ENCODE results near the gene FEM1A.

Gene FEM1A

GRCh38 chr19:4829001-4829712, 37.6 kb downstream of the FEM1A start:
- TF ChIP-seq YY1 (IDR thresholded peaks at IDR 0.05; ENCODE audit: low read depth) (no peak), ZBTB7A (IDR thresholded peaks at IDR 0.05; ENCODE audit: low read depth) (no peak), TAF1 (IDR thresholded peaks at IDR 0.05; ENCODE audit: low read depth) (no peak), EP300 (IDR thresholded peaks at IDR 0.05; ENCODE audit: borderline replicate concordance) (no peak), CREB1 (IDR thresholded peaks at IDR 0.05; ENCODE audit: low read depth) (no peak), TEAD4 (IDR thresholded peaks at IDR 0.05) (no peak), USF1 (IDR thresholded peaks at IDR 0.05) (no peak), CEBPB (IDR thresholded peaks at IDR 0.05) (no peak)

DNA sequence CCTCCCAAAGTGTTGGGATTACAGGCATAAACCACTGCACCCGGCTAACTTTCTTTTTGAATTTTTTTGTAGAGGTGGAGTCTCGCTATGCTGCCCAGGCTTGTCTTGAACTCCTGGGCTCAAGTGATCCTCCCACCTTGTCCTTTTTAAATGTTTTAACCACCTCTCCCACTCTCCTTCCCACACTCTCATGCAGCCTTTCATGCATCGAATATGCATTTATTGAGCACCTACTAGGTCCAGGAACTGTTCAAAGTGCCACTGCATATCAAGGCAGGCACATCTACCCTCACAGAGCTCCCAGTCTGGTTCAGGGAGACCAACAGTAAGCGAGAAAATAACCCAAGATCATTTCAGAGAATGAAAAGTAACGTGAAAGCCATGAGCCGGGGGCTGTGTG, 38.8 kb downstream of the FEM1A start:
- TF ChIP-seq YY1 (IDR thresholded peaks at IDR 0.05; ENCODE audit: low read depth): no peak
- no peak for TF ChIP-seq CREB1 (IDR thresholded peaks at IDR 0.05; ENCODE audit: low read depth)
- TF ChIP-seq, protein P1, sequence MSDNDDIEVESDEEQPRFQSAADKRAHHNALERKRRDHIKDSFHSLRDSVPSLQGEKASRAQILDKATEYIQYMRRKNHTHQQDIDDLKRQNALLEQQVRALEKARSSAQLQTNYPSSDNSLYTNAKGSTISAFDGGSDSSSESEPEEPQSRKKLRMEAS (IDR thresholded peaks at IDR 0.05): no peak
- TF ChIP-seq TEAD4 (IDR thresholded peaks at IDR 0.05): no peak
- no peak for TF ChIP-seq ZBTB7A (IDR thresholded peaks at IDR 0.05; ENCODE audit: low read depth)

DNA sequence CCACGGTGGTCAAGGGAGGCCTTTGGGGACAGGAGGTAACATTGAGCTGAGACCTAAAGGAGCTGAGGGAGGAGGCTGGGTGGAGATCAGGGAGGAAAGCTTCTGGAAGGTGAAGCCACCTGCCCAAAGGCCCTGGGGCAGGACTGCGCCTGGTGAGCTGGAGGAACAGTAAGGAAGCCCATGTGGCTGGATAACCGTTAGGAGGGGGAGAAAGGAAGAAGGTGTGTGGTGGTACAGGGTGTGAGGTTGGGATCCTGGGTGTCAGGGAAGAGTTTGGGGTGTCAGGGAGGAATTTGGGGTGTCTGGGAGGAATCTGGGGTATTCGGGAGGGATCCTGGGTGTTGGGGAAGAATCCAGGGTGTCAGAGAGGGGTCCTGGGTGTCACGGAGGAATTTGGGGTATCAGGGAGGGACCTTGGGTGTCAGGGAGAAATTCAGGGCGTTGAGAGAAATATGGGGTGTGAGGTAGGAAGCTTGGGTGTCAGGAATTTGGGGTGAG, 39.3 kb downstream of the FEM1A start:
- TF ChIP-seq NFIC (IDR thresholded peaks at IDR 0.05): no peak
- TF ChIP-seq REST (IDR thresholded peaks at IDR 0.05; ENCODE audit: low read depth): no peak
- no peak for TF ChIP-seq CEBPB (IDR thresholded peaks at IDR 0.05)

- TF ChIP-seq ZBTB7A (IDR thresholded peaks at IDR 0.05; ENCODE audit: low read depth) (peak; percentile 99), TAF1 (IDR thresholded peaks at IDR 0.05; ENCODE audit: low read depth) (peak; percentile 62), YY1 (IDR thresholded peaks at IDR 0.05; ENCODE audit: low read depth) (no peak)
- TF ChIP-seq, protein P1 (IDR thresholded peaks at IDR 0.05): peak; percentile 61; the same call in 1 of the 2 replicates
Observed at GRCh38 chr19:4831304-4831978, 39.9 kb downstream of the FEM1A start, which contains the start of gene TICAM1. Gene TICAM1, minus strand, starts transcription at chr19:4831712. Its CDS starts 13,335 bp downstream, at chr19:4818377.

GRCh38 chr19:4832776-4833175, 41.2 kb downstream of the FEM1A start:
- TF ChIP-seq, protein P1 (IDR thresholded peaks at IDR 0.05): no peak
- TF ChIP-seq CREB1 (IDR thresholded peaks at IDR 0.05; ENCODE audit: low read depth) (no peak), USF1 (IDR thresholded peaks at IDR 0.05) (no peak), ZBTB7A (IDR thresholded peaks at IDR 0.05; ENCODE audit: low read depth) (no peak), EP300 (IDR thresholded peaks at IDR 0.05; ENCODE audit: borderline replicate concordance) (no peak), NFIC (IDR thresholded peaks at IDR 0.05) (no peak), TAF1 (IDR thresholded peaks at IDR 0.05; ENCODE audit: low read depth) (no peak), REST (IDR thresholded peaks at IDR 0.05; ENCODE audit: low read depth) (no peak), FOXM1 (IDR thresholded peaks at IDR 0.05; ENCODE audit: borderline replicate concordance, low read depth) (no peak), YY1 (IDR thresholded peaks at IDR 0.05; ENCODE audit: low read depth) (no peak), EGR1 (IDR thresholded peaks at IDR 0.05) (no peak), RAD21 (IDR thresholded peaks at IDR 0.05; ENCODE audit: low read depth) (no peak)

DNA sequence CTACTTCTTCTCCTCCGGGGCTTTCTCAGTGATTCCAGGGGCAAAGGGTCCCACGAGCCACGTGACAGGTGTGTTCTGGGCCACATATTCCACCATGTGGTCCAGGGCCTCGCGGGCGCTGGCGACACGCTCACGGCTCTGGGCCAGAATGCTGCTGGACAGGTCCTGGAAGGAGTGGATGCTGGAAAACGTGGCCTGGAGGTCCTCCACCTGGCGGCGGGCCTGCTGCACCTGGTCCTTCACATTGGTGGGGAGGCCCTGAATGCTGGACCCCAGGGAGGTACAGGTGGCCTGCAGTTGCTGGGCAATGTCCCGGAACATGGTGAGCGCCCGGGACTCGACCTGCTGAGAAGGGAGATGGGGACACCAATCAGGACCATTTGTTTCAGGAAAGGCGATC, 47.7 kb downstream of the FEM1A start:
- no peak for TF ChIP-seq EP300 (IDR thresholded peaks at IDR 0.05; ENCODE audit: borderline replicate concordance)
- no peak for TF ChIP-seq TCF12 (IDR thresholded peaks at IDR 0.05; ENCODE audit: low read depth)
- no peak for TF ChIP-seq TEAD4 (IDR thresholded peaks at IDR 0.05)
- TF ChIP-seq RAD21 (IDR thresholded peaks at IDR 0.05; ENCODE audit: low read depth): no peak
- no peak for TF ChIP-seq NFIC (IDR thresholded peaks at IDR 0.05)
- TF ChIP-seq TAF1 (IDR thresholded peaks at IDR 0.05; ENCODE audit: low read depth): no peak
- TF ChIP-seq, protein P1 (IDR thresholded peaks at IDR 0.05): no peak
- TF ChIP-seq FOXM1 (IDR thresholded peaks at IDR 0.05; ENCODE audit: borderline replicate concordance, low read depth): no peak
- TF ChIP-seq ZBTB7A (IDR thresholded peaks at IDR 0.05; ENCODE audit: low read depth): no peak
- no peak for TF ChIP-seq EGR1 (IDR thresholded peaks at IDR 0.05)
- no peak for TF ChIP-seq USF1 (IDR thresholded peaks at IDR 0.05)
- TF ChIP-seq YY1 (IDR thresholded peaks at IDR 0.05; ENCODE audit: low read depth): no peak
- no peak for TF ChIP-seq CREB1 (IDR thresholded peaks at IDR 0.05; ENCODE audit: low read depth)
- no peak for TF ChIP-seq CEBPB (IDR thresholded peaks at IDR 0.05)
- no peak for TF ChIP-seq REST (IDR thresholded peaks at IDR 0.05; ENCODE audit: low read depth)
